ENCODE data around the gene VPS54.

GRCh38 chr2:64013053-64013452 is 6.2 kb downstream of the VPS54 start:
- TF ChIP-seq, protein P1, sequence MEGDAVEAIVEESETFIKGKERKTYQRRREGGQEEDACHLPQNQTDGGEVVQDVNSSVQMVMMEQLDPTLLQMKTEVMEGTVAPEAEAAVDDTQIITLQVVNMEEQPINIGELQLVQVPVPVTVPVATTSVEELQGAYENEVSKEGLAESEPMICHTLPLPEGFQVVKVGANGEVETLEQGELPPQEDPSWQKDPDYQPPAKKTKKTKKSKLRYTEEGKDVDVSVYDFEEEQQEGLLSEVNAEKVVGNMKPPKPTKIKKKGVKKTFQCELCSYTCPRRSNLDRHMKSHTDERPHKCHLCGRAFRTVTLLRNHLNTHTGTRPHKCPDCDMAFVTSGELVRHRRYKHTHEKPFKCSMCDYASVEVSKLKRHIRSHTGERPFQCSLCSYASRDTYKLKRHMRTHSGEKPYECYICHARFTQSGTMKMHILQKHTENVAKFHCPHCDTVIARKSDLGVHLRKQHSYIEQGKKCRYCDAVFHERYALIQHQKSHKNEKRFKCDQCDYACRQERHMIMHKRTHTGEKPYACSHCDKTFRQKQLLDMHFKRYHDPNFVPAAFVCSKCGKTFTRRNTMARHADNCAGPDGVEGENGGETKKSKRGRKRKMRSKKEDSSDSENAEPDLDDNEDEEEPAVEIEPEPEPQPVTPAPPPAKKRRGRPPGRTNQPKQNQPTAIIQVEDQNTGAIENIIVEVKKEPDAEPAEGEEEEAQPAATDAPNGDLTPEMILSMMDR (conservative IDR thresholded peaks at IDR 0.05), result no peak
- no peak for TF ChIP-seq EZH2 (IDR thresholded peaks at IDR 0.05; ENCODE audit: low read depth)

Data from PC-9 (cell line).